H1 (cell line): ENCODE data around the gene CXorf65. TPM values are rescaled to one million over a fixed set of nuclear protein-coding genes. Genes with fewer than 3 reads are reported as not detected.

Experiments used
- CHD1 ChIP-seq: IDR thresholded peaks from 2 replicates; pipeline ENCODE4 v1.6.1; 2012; ENCODE audit warnings: low read depth, low read length, improper control_type of control experiment
- CTBP2 ChIP-seq: IDR thresholded peaks from 2 replicates; pipeline ENCODE4 v1.7.0; 2011; ENCODE audit warnings: borderline replicate concordance, mild to moderate bottlenecking, moderate library complexity, mixed read lengths, low read length; ENCODE audit not compliant: insufficient read depth, insufficient read length
- SUZ12 ChIP-seq: fragments of 200-600 bp; sonication (generic); IDR thresholded peaks from 2 replicates; pipeline ENCODE4 v1.6.1; 2012; ENCODE audit warnings: mild to moderate bottlenecking, inconsistent platforms, low read length, moderate library complexity, mixed read lengths
- polyA plus RNA-seq, 7 experiments: library from polyadenylated mRNA; depleted of rRNA in 3 of 7; stranded (reverse) in 5 of 7; unstranded in 2 of 7; fragments of >200 nt in 5 of 7; fragments of 200-250 nt in 2 of 7; gene quantifications; 1 replicate in 5 of 7; 2 replicates in 1 of 7; 4 replicates in 1 of 7; pipeline versions ENCODE4 v1.2.1 to v1.2.3, GENCODE V29; 2011 to 2013; ENCODE audit warnings: missing spikeins in 2 of 7, mixed read lengths in 2 of 7
- total RNA-seq: library from RNA; stranded (reverse); fragmentation: NEBNext Ultra II Directional; extraction: Animal tissue kit (Norgen Biotek cat#: 25700); gene quantifications from 2 replicates; pipeline ENCODE4 v1.2.1, GENCODE V29; 2021
- TF ChIP-seq, protein P1 (sequence below): fragments of 300-600 bp; sonication (generic); IDR thresholded peaks from 2 replicates; pipeline ENCODE4 v1.7.1; 2012; ENCODE audit warnings: low read length, moderate library complexity, mild to moderate bottlenecking, inconsistent platforms; ENCODE audit not compliant: insufficient replicate concordance
- TF ChIP-seq, protein P2 (sequence below): IDR thresholded peaks from 2 replicates; pipeline ENCODE4 v1.6.1; 2012; ENCODE audit warnings: inconsistent platforms

CXorf65 gene
- total and polyA plus RNA-seq, 2 of the 8 experiments (the other 6 are each of a cell fraction or from before 2014, with no cell fraction given), result not detected

DNA sequence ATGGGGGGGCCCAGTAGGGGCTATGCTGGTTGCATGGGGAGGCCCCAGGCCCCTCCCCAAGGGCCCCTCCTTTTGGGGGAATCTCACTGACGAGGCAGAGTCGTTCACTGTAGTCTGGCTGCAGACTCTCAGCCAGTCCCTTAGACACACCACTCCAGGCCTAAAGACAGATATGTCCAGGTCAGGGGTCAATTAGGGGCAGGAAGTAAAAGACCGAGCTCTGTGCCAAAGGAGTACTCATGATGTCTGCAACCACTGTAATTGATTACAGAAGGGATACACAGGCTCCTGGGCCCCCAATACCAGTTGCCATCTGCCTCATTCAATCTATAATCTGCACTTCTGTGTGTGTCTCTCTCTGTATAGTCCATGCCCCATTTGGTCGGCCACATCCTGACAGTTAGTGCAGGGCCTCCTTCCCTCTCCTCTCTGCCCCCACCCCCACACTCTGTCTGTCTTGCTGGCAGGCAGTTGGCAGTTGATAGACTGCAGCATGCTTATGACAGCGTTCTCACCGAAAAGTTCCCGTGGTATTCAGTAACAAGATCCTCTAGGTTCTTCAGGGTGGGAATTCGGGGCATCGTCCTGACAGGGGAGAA is 1.3 kb upstream of the CXorf65 start (continued):
- TF ChIP-seq, protein P1, sequence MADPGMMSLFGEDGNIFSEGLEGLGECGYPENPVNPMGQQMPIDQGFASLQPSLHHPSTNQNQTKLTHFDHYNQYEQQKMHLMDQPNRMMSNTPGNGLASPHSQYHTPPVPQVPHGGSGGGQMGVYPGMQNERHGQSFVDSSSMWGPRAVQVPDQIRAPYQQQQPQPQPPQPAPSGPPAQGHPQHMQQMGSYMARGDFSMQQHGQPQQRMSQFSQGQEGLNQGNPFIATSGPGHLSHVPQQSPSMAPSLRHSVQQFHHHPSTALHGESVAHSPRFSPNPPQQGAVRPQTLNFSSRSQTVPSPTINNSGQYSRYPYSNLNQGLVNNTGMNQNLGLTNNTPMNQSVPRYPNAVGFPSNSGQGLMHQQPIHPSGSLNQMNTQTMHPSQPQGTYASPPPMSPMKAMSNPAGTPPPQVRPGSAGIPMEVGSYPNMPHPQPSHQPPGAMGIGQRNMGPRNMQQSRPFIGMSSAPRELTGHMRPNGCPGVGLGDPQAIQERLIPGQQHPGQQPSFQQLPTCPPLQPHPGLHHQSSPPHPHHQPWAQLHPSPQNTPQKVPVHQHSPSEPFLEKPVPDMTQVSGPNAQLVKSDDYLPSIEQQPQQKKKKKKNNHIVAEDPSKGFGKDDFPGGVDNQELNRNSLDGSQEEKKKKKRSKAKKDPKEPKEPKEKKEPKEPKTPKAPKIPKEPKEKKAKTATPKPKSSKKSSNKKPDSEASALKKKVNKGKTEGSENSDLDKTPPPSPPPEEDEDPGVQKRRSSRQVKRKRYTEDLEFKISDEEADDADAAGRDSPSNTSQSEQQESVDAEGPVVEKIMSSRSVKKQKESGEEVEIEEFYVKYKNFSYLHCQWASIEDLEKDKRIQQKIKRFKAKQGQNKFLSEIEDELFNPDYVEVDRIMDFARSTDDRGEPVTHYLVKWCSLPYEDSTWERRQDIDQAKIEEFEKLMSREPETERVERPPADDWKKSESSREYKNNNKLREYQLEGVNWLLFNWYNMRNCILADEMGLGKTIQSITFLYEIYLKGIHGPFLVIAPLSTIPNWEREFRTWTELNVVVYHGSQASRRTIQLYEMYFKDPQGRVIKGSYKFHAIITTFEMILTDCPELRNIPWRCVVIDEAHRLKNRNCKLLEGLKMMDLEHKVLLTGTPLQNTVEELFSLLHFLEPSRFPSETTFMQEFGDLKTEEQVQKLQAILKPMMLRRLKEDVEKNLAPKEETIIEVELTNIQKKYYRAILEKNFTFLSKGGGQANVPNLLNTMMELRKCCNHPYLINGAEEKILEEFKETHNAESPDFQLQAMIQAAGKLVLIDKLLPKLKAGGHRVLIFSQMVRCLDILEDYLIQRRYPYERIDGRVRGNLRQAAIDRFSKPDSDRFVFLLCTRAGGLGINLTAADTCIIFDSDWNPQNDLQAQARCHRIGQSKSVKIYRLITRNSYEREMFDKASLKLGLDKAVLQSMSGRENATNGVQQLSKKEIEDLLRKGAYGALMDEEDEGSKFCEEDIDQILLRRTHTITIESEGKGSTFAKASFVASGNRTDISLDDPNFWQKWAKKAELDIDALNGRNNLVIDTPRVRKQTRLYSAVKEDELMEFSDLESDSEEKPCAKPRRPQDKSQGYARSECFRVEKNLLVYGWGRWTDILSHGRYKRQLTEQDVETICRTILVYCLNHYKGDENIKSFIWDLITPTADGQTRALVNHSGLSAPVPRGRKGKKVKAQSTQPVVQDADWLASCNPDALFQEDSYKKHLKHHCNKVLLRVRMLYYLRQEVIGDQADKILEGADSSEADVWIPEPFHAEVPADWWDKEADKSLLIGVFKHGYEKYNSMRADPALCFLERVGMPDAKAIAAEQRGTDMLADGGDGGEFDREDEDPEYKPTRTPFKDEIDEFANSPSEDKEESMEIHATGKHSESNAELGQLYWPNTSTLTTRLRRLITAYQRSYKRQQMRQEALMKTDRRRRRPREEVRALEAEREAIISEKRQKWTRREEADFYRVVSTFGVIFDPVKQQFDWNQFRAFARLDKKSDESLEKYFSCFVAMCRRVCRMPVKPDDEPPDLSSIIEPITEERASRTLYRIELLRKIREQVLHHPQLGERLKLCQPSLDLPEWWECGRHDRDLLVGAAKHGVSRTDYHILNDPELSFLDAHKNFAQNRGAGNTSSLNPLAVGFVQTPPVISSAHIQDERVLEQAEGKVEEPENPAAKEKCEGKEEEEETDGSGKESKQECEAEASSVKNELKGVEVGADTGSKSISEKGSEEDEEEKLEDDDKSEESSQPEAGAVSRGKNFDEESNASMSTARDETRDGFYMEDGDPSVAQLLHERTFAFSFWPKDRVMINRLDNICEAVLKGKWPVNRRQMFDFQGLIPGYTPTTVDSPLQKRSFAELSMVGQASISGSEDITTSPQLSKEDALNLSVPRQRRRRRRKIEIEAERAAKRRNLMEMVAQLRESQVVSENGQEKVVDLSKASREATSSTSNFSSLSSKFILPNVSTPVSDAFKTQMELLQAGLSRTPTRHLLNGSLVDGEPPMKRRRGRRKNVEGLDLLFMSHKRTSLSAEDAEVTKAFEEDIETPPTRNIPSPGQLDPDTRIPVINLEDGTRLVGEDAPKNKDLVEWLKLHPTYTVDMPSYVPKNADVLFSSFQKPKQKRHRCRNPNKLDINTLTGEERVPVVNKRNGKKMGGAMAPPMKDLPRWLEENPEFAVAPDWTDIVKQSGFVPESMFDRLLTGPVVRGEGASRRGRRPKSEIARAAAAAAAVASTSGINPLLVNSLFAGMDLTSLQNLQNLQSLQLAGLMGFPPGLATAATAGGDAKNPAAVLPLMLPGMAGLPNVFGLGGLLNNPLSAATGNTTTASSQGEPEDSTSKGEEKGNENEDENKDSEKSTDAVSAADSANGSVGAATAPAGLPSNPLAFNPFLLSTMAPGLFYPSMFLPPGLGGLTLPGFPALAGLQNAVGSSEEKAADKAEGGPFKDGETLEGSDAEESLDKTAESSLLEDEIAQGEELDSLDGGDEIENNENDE, result no peak
- TF ChIP-seq CTBP2 (no peak), CHD1 (no peak), SUZ12 (no peak)
- TF ChIP-seq, protein P2, sequence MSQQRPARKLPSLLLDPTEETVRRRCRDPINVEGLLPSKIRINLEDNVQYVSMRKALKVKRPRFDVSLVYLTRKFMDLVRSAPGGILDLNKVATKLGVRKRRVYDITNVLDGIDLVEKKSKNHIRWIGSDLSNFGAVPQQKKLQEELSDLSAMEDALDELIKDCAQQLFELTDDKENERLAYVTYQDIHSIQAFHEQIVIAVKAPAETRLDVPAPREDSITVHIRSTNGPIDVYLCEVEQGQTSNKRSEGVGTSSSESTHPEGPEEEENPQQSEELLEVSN, result no peak
